LNCAP (cell line): Measurements from ENCODE around the gene NFIB.

Experiments
- CTCF ChIP-seq: fragments of 450-650 bp; IDR thresholded peaks from 2 replicates; pipeline ENCODE4 v1.5.1; 2017; ENCODE audit warnings: mild to moderate bottlenecking

NFIB gene

GRCh38 chr9:14112226-14112625, 201.7 kb downstream of the NFIB start:
- no peak for TF ChIP-seq CTCF

- no peak for TF ChIP-seq CTCF
Observed at GRCh38 chr9:14111696-14112095, 202.2 kb downstream of the NFIB start.

GRCh38 chr9:14107977-14108376, 206.0 kb downstream of the NFIB start:
- TF ChIP-seq CTCF, result no peak

GRCh38 chr9:14107495-14107894, 206.4 kb downstream of the NFIB start:
- TF ChIP-seq CTCF, result no peak

GRCh38 chr9:14106699-14107098, 207.2 kb downstream of the NFIB start:
- TF ChIP-seq CTCF, result no peak

GRCh38 chr9:14104496-14104895, 209.4 kb downstream of the NFIB start:
- TF ChIP-seq CTCF, result no peak

GRCh38 chr9:14103115-14103514, 210.8 kb downstream of the NFIB start:
- TF ChIP-seq CTCF, result no peak

GRCh38 chr9:14099737-14100136, 214.2 kb downstream of the NFIB start:
- no peak for TF ChIP-seq CTCF
